GM12891 (cell line): Measurements from ENCODE around the gene LAMA2.

Experiments used
- POLR2A ChIP-seq: IDR thresholded peaks from 2 replicates; pipeline ENCODE4 v1.6.1; 2011; ENCODE audit warnings: low read depth, low read length, control low read depth
- POLR2AphosphoS5 ChIP-seq: IDR thresholded peaks from 2 replicates; pipeline ENCODE4 v1.6.1; 2011; ENCODE audit warnings: low read depth, low read length, control low read depth
- POU2F2 ChIP-seq: IDR thresholded peaks from 2 replicates; pipeline ENCODE4 v1.6.1; 2011; ENCODE audit warnings: low read depth, mild to moderate bottlenecking, control low read depth, low read length, moderate library complexity
- SPI1 ChIP-seq: IDR thresholded peaks from 2 replicates; pipeline ENCODE4 v1.6.1; 2011; ENCODE audit warnings: low read depth, low read length, control low read depth
- TAF1 ChIP-seq: IDR thresholded peaks from 2 replicates; pipeline ENCODE4 v1.6.1; 2011; ENCODE audit warnings: low read depth, low read length, control low read depth

- no peak for TF ChIP-seq POLR2A
- TF ChIP-seq POLR2AphosphoS5: no peak
- TF ChIP-seq TAF1: no peak
- TF ChIP-seq POU2F2: no peak
- TF ChIP-seq SPI1: no peak
Observed at GRCh38 chr6:128929869-128930268, 46.9 kb downstream of the LAMA2 start.
